C4-2B (cell line): ENCODE measurements around the gene SPATA45.

ENCODE experiments used
- ZFX ChIP-seq: fragments of 450-650 bp; IDR thresholded peaks from 2 replicates; pipeline ENCODE4 v1.6.1; 2017
- TF ChIP-seq, protein P1 (sequence below): fragments of 450-650 bp; conservative IDR thresholded peaks from 2 replicates; pipeline ENCODE4 v1.5.1; 2017; ENCODE audit warnings: mild to moderate bottlenecking

DNA sequence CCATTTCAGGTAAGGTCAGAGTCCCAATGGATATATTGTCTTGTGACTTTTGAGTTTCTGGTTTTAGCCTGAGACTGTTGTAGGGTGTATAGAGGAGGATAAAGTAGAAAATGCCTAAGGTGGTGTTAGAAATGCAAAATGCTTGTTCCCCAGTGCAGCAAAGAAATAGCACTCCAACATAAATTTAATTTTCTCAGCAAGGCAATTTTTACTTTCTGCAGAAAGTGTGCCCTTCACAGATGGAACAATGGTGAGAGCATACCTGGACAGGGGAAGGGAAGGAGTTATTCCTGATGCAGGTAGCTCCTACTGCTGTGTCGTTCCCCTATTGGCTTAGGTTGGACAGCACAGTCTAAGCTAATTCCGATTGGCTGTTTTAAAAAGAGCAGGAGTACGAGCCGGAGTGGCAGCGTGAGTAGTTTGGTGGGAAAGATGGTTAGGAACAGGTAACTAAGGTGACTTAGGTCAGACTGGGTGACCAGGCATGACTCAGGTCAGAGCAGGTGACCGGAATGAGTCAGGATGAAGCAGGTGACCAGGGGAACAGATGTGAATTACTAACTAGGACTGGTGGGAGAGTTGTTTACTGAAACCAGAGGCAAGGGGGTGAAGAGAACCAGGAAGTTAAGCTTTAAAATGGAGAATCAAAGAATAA lies 21.5 kb downstream of the SPATA45 start:
- TF ChIP-seq, protein P1, sequence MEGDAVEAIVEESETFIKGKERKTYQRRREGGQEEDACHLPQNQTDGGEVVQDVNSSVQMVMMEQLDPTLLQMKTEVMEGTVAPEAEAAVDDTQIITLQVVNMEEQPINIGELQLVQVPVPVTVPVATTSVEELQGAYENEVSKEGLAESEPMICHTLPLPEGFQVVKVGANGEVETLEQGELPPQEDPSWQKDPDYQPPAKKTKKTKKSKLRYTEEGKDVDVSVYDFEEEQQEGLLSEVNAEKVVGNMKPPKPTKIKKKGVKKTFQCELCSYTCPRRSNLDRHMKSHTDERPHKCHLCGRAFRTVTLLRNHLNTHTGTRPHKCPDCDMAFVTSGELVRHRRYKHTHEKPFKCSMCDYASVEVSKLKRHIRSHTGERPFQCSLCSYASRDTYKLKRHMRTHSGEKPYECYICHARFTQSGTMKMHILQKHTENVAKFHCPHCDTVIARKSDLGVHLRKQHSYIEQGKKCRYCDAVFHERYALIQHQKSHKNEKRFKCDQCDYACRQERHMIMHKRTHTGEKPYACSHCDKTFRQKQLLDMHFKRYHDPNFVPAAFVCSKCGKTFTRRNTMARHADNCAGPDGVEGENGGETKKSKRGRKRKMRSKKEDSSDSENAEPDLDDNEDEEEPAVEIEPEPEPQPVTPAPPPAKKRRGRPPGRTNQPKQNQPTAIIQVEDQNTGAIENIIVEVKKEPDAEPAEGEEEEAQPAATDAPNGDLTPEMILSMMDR: no peak
- no peak for TF ChIP-seq ZFX
